Loucy (cell line): ENCODE results near the gene GALNT12.

Experiments used
- H2AFZ ChIP-seq: fragments of 200-600 bp; sonication (generic); 2 replicates; pipeline ENCODE4 v1.6.0; 2016; ENCODE audit warnings: antibody characterized with exemption, mild to moderate bottlenecking, low read length, moderate library complexity
- H3F3A ChIP-seq: fragments of 200-600 bp; 2 replicates; pipeline ENCODE4 v1.6.0; 2016; ENCODE audit warnings: antibody characterized with exemption, low read depth, mild to moderate bottlenecking
- H3K27me3 ChIP-seq: fragments of 200-600 bp; sonication (generic); 2 replicates; pipeline ENCODE4 v1.6.1; 2014; ENCODE audit warnings: low read length, mild to moderate bottlenecking; ENCODE audit not compliant: insufficient read depth, poor library complexity, severe bottlenecking
- H3K36me3 ChIP-seq: fragments of 200-600 bp; sonication (generic); 2 replicates; pipeline ENCODE4 v1.6.1; 2016; ENCODE audit warnings: low read length; ENCODE audit not compliant: insufficient read depth
- H3K4me1 ChIP-seq: fragments of 200-600 bp; sonication (generic); 2 replicates; pipeline ENCODE4 v1.5.1; 2014; ENCODE audit warnings: low read length, mild to moderate bottlenecking; ENCODE audit not compliant: insufficient read depth, poor library complexity, severe bottlenecking
- H3K4me2 ChIP-seq: fragments of 200-600 bp; sonication (generic); 2 replicates; pipeline ENCODE4 v1.6.0; 2014; ENCODE audit warnings: antibody characterized with exemption, low read length, low read depth, mild to moderate bottlenecking; ENCODE audit not compliant: poor library complexity, severe bottlenecking
- H3K4me3 ChIP-seq: fragments of 200-600 bp; sonication (generic); 2 replicates; pipeline ENCODE4 v1.5.1; 2014; ENCODE audit warnings: low read length, mild to moderate bottlenecking, mixed read lengths; ENCODE audit not compliant: poor library complexity, severe bottlenecking
- H3K79me2 ChIP-seq: fragments of 200-600 bp; sonication (generic); 2 replicates; pipeline ENCODE4 v1.6.1; 2014; ENCODE audit warnings: low read length; ENCODE audit not compliant: insufficient read depth
- H3K9ac ChIP-seq: fragments of 200-600 bp; sonication (generic); 2 replicates; pipeline ENCODE4 v1.6.0; 2014; ENCODE audit warnings: mild to moderate bottlenecking, low read depth, low read length, moderate library complexity; ENCODE audit not compliant: poor library complexity, severe bottlenecking
- H3K9me2 ChIP-seq: fragments of 200-600 bp; sonication (generic); replicated peaks from 2 replicates; pipeline ENCODE4 v1.6.1; 2016; ENCODE audit warnings: low read depth, low read length, mixed read lengths
- H3K9me3 ChIP-seq: fragments of 200-600 bp; sonication (generic); 2 replicates; pipeline ENCODE4 v1.6.1; 2014; ENCODE audit warnings: mild to moderate bottlenecking, antibody characterized with exemption, low read length, low read depth; ENCODE audit not compliant: insufficient read depth
- H4K20me1 ChIP-seq: fragments of 200-600 bp; sonication (generic); 2 replicates; pipeline ENCODE4 v1.6.0; 2014; ENCODE audit warnings: antibody characterized with exemption, low read length, mild to moderate bottlenecking; ENCODE audit not compliant: insufficient read depth, poor library complexity, severe bottlenecking
- EZH2phosphoT487 ChIP-seq: fragments of 200-600 bp; IDR thresholded peaks from 2 replicates; pipeline ENCODE4 v1.6.1; 2018; ENCODE audit warnings: antibody characterized with exemption, mild to moderate bottlenecking, moderate library complexity, borderline replicate concordance
- TF ChIP-seq, protein P1 (sequence below): fragments of 200-600 bp; sonication (generic); conservative IDR thresholded peaks from 2 replicates; pipeline ENCODE4 v1.5.1; 2014; ENCODE audit warnings: mild to moderate bottlenecking, antibody characterized with exemption, low read length

Gene GALNT12

DNA sequence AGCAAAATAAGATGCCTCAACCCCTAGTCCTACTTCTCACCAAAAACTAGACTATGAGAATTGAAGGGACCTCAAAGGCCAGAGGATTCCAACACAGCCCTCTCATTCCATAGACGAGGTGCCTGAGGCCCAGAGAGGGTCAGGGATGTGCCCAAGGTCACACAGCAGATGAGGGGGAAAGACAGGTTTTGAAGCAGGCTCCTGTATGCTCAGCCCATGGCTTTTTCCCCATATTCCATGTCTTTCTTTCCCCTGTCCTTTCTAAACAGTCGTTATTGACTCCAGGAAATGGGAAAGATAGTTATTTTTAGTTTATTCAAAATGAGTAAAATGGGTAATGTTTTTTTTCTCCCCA lies 75.1 kb downstream of the GALNT12 start:
- H3K36me3 ChIP-seq: no peaks in the 10 kb centered on the region
- H3K27me3 ChIP-seq: peaks cover 8% of the 10 kb centered on the region
- no peaks in the 10 kb centered on the region for H3K4me1 ChIP-seq
- TF ChIP-seq, protein P1, sequence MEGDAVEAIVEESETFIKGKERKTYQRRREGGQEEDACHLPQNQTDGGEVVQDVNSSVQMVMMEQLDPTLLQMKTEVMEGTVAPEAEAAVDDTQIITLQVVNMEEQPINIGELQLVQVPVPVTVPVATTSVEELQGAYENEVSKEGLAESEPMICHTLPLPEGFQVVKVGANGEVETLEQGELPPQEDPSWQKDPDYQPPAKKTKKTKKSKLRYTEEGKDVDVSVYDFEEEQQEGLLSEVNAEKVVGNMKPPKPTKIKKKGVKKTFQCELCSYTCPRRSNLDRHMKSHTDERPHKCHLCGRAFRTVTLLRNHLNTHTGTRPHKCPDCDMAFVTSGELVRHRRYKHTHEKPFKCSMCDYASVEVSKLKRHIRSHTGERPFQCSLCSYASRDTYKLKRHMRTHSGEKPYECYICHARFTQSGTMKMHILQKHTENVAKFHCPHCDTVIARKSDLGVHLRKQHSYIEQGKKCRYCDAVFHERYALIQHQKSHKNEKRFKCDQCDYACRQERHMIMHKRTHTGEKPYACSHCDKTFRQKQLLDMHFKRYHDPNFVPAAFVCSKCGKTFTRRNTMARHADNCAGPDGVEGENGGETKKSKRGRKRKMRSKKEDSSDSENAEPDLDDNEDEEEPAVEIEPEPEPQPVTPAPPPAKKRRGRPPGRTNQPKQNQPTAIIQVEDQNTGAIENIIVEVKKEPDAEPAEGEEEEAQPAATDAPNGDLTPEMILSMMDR: no peak
- TF ChIP-seq EZH2phosphoT487: no peak
- no peak overlapping the region for H3K4me3 ChIP-seq
- no peak overlapping the region for H2AFZ ChIP-seq
- H3F3A ChIP-seq: no peaks in the 10 kb centered on the region
- H3K9me3 ChIP-seq: no peaks in the 10 kb centered on the region
- H3K9ac ChIP-seq: no peak overlapping the region
- no peaks in the 10 kb centered on the region for H3K9me2 ChIP-seq
- H3K79me2 ChIP-seq: no peaks in the 10 kb centered on the region
- H4K20me1 ChIP-seq: no peaks in the 10 kb centered on the region
- H3K4me2 ChIP-seq: no peak overlapping the region

DNA sequence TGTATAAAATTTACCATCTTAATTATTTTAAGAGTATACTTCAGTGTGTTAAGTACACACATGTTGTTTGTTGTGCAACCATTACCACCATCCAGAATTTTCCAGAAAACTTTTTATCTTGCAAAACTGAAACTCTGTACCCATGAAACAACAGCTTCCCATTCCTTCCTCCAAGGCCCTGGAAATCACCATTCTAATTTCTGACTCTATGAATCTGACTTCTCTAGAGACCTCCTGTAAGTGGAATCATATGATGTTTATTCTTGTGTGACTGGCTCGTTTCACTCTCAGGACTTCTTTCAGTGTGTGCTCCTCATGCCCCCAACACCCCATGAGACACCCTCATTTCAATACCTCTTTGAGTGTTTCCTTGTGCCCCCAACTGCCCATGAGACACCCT lies 75.8 kb downstream of the GALNT12 start:
- no peaks in the 10 kb centered on the region for H3K9me2 ChIP-seq
- H3K4me3 ChIP-seq: no peak overlapping the region
- TF ChIP-seq, protein P1: no peak
- TF ChIP-seq EZH2phosphoT487: no peak
- H3K4me2 ChIP-seq: no peak overlapping the region
- H3K9me3 ChIP-seq: no peaks in the 10 kb centered on the region
- no peaks in the 10 kb centered on the region for H4K20me1 ChIP-seq
- H3K4me1 ChIP-seq: no peaks in the 10 kb centered on the region
- H2AFZ ChIP-seq: no peak overlapping the region
- H3K27me3 ChIP-seq: peaks cover 8% of the 10 kb centered on the region
- H3F3A ChIP-seq: no peaks in the 10 kb centered on the region
- H3K79me2 ChIP-seq: no peaks in the 10 kb centered on the region
- no peak overlapping the region for H3K9ac ChIP-seq
- H3K36me3 ChIP-seq: no peaks in the 10 kb centered on the region

DNA sequence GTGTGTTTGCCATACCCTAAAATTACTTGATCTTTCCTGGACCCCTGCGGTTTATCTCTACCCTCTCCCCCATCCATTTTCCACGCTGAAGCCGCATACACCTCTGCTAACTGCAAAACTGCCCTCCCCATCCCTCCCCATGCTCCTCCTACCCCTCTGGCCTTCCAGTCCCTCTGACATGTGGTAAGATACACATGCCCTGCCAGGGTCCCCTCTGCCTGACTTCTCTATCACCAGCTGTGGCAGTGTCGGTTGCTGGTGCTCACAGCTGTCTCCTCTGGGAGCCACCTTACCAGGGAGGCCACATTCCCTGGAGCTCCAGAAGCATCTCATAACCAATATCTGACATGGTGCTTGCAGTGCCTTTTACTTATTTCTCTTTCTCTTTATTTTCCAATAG lies 77.4 kb downstream of the GALNT12 start:
- H3K79me2 ChIP-seq: no peaks in the 10 kb centered on the region
- no peaks in the 10 kb centered on the region for H3F3A ChIP-seq
- H3K9ac ChIP-seq: no peak overlapping the region
- H3K4me3 ChIP-seq: no peak overlapping the region
- no peaks in the 10 kb centered on the region for H3K9me3 ChIP-seq
- H2AFZ ChIP-seq: no peak overlapping the region
- H3K36me3 ChIP-seq: no peaks in the 10 kb centered on the region
- no peak overlapping the region for H3K4me2 ChIP-seq
- no peaks in the 10 kb centered on the region for H3K9me2 ChIP-seq
- TF ChIP-seq, protein P1: no peak
- no peak for TF ChIP-seq EZH2phosphoT487
- H3K27me3 ChIP-seq: peaks cover 8% of the 10 kb centered on the region
- H3K4me1 ChIP-seq: no peaks in the 10 kb centered on the region
- no peaks in the 10 kb centered on the region for H4K20me1 ChIP-seq
